HG03432 (cell line): ENCODE results near the gene SLC26A3.
"Not testable (repeated sequence)": the region's sequence is repeated elsewhere in the genome, so short reads cannot be mapped to it uniquely, and the experiment has no call there.

Source experiments
- ATAC-seq: cut with Tn5 transposase; IDR thresholded peaks from one replicate; pipeline ENCODE4 v1.9.1; 2021; ENCODE audit warnings: mild to moderate bottlenecking, moderate library complexity; ENCODE audit not compliant: unreplicated experiment

Gene SLC26A3

GRCh38 chr7:107803009-107803610 lies at the start of gene SLC26A3:
Gene SLC26A3 (minus strand): TSS chr7:107803223. CDS start chr7:107794509, 8,714 bp downstream.
- no peak for ATAC-seq

GRCh38 chr7:107850643-107851042 lies 47.6 kb upstream of the SLC26A3 start:
- ATAC-seq, result no peak

GRCh38 chr7:107850216-107850615 lies 47.2 kb upstream of the SLC26A3 start:
- ATAC-seq, result no peak

- not testable (repeated sequence) for ATAC-seq
These were observed 45.2 kb upstream of the SLC26A3 start for GRCh38 chr7:107848211-107848610.

- not testable (repeated sequence) for ATAC-seq
These were observed 44.8 kb upstream of the SLC26A3 start for GRCh38 chr7:107847836-107848175.

- ATAC-seq, result no peak
These were observed 44.3 kb upstream of the SLC26A3 start for GRCh38 chr7:107847168-107847835.

GRCh38 chr7:107846324-107846723 lies 43.3 kb upstream of the SLC26A3 start:
- no peak for ATAC-seq

GRCh38 chr7:107843184-107843583 lies 40.2 kb upstream of the SLC26A3 start:
- no peak for ATAC-seq

- ATAC-seq, result no peak
These were observed 39.2 kb upstream of the SLC26A3 start for GRCh38 chr7:107842213-107842612.

GRCh38 chr7:107838816-107839565 lies 36.0 kb upstream of the SLC26A3 start:
- no peak for ATAC-seq

- ATAC-seq, result no peak
These were observed 35.1 kb upstream of the SLC26A3 start for GRCh38 chr7:107838024-107838601.

- no peak for ATAC-seq
These were observed 34.1 kb upstream of the SLC26A3 start for GRCh38 chr7:107837145-107837512.

GRCh38 chr7:107836237-107837144 lies 33.5 kb upstream of the SLC26A3 start:
- no peak for ATAC-seq

- no peak for ATAC-seq
These were observed 31.4 kb upstream of the SLC26A3 start for GRCh38 chr7:107834401-107834800.

GRCh38 chr7:107833684-107834106 lies 30.7 kb upstream of the SLC26A3 start:
- no peak for ATAC-seq

- no peak for ATAC-seq
These were observed 27.4 kb upstream of the SLC26A3 start for GRCh38 chr7:107830420-107830819.

GRCh38 chr7:107828540-107828939 lies 25.5 kb upstream of the SLC26A3 start:
- no peak for ATAC-seq

- ATAC-seq, result no peak
These were observed 24.5 kb upstream of the SLC26A3 start for GRCh38 chr7:107827501-107827900.

GRCh38 chr7:107826451-107826850 lies 23.4 kb upstream of the SLC26A3 start:
- no peak for ATAC-seq

GRCh38 chr7:107824858-107825257 lies 21.8 kb upstream of the SLC26A3 start:
- no peak for ATAC-seq

GRCh38 chr7:107818622-107819021 lies 15.6 kb upstream of the SLC26A3 start:
- ATAC-seq, result no peak
